Activated CD8-positive, alpha-beta memory T cell treated with anti-CD3 and anti-CD28 coated beads for 36 hours (primary cell): ENCODE results near the gene CHPF2. TPM values are rescaled to one million over a fixed set of nuclear protein-coding genes. Genes with fewer than 3 reads are reported as not detected.

ENCODE experiments used
- CTCF ChIA-PET: fragments of 350-600 bp; sonication (Branson Sonifier 250); formaldehyde crosslinking; loops from one replicate; lab custom pipeline; 2021; ENCODE audit warnings: antibody characterized with exemption; lab: Charles Lee
- POLR2A ChIA-PET: fragments of 350-600 bp; sonication (Branson Sonifier 250); formaldehyde crosslinking; loops from one replicate; lab custom pipeline; 2021; ENCODE audit warnings: antibody characterized with exemption; lab: Charles Lee
- total RNA-seq, 2 experiments: library from RNA; stranded (reverse); gene quantifications; one replicate each; pipeline ENCODE4 v1.2.3, GENCODE V29; 2021

Gene CHPF2
- total RNA-seq, 2 experiments from 2014 or later = 34.4 to 35.0 TPM

DNA sequence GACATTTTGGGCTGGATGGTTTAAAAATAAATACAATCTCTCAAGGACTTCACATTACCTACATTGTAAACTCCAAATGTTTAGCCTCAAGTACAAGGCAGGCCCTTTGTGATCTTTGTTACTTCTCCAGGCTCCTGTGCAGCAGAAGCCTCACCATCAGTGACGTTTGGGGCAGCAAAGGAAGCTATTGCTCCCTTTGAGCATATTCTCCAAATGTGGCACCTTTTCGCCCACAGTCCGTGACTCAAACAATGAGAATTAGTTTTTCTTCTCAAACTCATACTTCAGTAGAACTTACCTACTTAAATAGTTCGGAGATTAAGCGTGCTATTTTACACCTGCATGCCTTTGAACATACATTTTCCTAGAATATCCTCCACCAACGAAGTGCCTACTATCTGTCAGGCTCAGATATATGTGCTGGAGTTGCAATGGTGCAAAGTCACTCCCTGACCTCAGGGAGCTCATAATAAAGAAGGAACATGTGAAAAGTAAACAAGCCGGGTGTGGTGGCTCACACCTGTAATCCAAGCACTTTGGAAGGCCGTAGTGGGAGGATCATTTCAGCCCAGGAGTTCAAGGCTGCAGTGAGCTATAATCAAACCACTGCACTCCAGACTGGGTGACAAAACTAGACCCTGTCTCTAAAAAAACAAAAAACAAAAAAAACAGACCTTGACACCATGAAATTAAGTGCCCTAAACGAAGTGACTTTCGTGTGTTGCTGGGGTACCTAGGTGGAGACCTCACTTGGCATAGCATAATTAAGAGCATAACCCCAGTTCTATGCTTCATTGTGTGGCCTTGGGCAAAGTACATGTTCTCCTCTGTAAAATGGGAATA, 4.0 kb upstream of the CHPF2 start:
- ChIA-PET CTCF (interaction anchor here (0.9 to 5.1 kb wide), 4 partner anchors 15 to 210 kb away, joined by 3 to 30 read pairs (median 4); no protein-coding TSS in a partner anchor), POLR2A (interaction anchor here (0.6 to 1.6 kb wide), 2 partner anchors 15 to 220 kb away, joined by 3 to 7 read pairs; no protein-coding TSS in a partner anchor)

DNA sequence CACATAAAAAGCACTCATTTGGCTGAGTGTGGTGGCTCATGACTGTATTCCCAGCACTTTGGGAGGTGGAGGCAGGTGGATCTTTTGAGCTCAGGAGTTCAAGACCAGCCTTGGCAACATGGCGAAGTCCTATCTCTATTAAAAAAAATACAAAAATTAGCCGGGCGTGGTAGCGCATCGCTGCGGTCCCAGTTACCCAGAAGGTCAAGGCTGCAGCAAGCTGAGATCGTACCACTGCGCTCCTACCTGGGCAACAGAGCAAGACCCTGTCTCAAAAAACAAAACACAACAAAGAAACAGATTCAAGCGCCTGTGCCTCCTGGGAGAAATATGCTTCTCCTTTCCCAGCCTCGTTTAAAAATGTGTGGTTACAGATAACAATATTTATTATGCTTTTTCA, 3.0 kb upstream of the CHPF2 start:
- CTCF ChIA-PET = interaction anchor here (5.1 kb wide), 1 partner anchor 14 kb away, joined by 30 read pairs; no protein-coding TSS in a partner anchor
- POLR2A ChIA-PET = no interaction called here

DNA sequence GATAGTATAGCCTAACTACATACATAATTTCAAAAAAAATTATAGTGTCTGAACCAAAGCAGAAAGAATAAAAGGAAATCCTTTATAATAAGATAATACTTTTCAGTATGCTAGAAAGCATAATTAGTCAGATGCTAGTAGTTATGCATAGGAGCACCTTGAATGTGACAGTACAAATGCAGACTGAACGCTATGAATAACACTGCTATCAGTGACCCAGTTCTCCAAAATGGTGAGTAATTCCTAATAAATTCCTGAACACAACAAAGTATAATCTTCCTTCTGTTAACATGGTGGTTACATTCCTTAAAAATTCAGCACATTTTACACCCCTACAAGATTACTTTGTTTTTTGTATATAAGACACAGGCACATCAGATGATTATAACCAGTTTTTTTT, 1.2 kb upstream of the CHPF2 start:
- ChIA-PET CTCF (interaction anchor here (5.1 kb wide), 1 partner anchor 13 kb away, joined by 30 read pairs; no protein-coding TSS in a partner anchor), POLR2A (no interaction called here)

GRCh38 chr7:151232917-151233701, 826 bp downstream of the CHPF2 start:
- CTCF ChIA-PET = interaction anchor here (0.6 to 2.9 kb wide), 7 partner anchors 9 to 109 kb away, joined by 3 to 12 read pairs (median 3); no protein-coding TSS in a partner anchor
- POLR2A ChIA-PET = interaction anchor here (1.8 kb wide), 1 partner anchor 11 kb away, joined by 9 read pairs; no protein-coding TSS in a partner anchor

GRCh38 chr7:151233804-151234203, 1.5 kb downstream of the CHPF2 start:
- ChIA-PET POLR2A (interaction anchor here (1.8 kb wide), 1 partner anchor 10 kb away, joined by 9 read pairs; no protein-coding TSS in a partner anchor), CTCF (interaction anchor here (0.6 to 2.9 kb wide), 4 partner anchors 10 to 247 kb away, joined by 4 to 12 read pairs (median 10); no protein-coding TSS in a partner anchor)

GRCh38 chr7:151235091-151235787, 3.0 kb downstream of the CHPF2 start:
- POLR2A ChIA-PET = no interaction called here
- CTCF ChIA-PET = interaction anchor here (2.6 kb wide), 1 partner anchor 9 kb away, joined by 12 read pairs; no protein-coding TSS in a partner anchor

GRCh38 chr7:151236406-151236805, 4.1 kb downstream of the CHPF2 start:
- CTCF ChIA-PET = interaction anchor here (1.3 to 1.9 kb wide), 2 partner anchors 11 to 13 kb away, joined by 3 to 6 read pairs; no protein-coding TSS in a partner anchor
- POLR2A ChIA-PET = no interaction called here

GRCh38 chr7:151237244-151238189, 5.2 kb downstream of the CHPF2 start:
- ChIA-PET POLR2A (interaction anchor here (0.6 kb wide), 1 partner anchor 80 kb away, joined by 4 read pairs; no protein-coding TSS in a partner anchor), CTCF (interaction anchor here (1.3 to 1.9 kb wide), 2 partner anchors 12 to 14 kb away, joined by 3 to 6 read pairs; no protein-coding TSS in a partner anchor)

DNA sequence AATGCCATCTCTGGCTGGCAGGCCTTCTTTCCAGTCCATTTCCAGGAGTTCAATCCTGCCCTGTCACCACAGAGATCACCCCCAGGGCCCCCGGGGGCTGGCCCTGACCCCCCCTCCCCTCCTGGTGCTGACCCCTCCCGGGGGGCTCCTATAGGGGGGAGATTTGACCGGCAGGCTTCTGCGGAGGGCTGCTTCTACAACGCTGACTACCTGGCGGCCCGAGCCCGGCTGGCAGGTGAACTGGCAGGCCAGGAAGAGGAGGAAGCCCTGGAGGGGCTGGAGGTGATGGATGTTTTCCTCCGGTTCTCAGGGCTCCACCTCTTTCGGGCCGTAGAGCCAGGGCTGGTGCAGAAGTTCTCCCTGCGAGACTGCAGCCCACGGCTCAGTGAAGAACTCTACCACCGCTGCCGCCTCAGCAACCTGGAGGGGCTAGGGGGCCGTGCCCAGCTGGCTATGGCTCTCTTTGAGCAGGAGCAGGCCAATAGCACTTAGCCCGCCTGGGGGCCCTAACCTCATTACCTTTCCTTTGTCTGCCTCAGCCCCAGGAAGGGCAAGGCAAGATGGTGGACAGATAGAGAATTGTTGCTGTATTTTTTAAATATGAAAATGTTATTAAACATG, 6.0 kb downstream of the CHPF2 start:
- POLR2A ChIA-PET = no interaction called here
- CTCF ChIA-PET = interaction anchor here (1.3 kb wide), 1 partner anchor 19 kb away, joined by 5 read pairs; no protein-coding TSS in a partner anchor

- POLR2A ChIA-PET = interaction anchor here (1.5 kb wide), 1 partner anchor 12 kb away, joined by 3 read pairs; the partner anchor contains the start of gene ABCF2
- CTCF ChIA-PET = interaction anchor here (1.1 to 1.3 kb wide), 2 partner anchors 20 to 65 kb away, joined by 4 to 5 read pairs; no protein-coding TSS in a partner anchor
Measured at GRCh38 chr7:151238924-151239836, 6.9 kb downstream of the CHPF2 start.

DNA sequence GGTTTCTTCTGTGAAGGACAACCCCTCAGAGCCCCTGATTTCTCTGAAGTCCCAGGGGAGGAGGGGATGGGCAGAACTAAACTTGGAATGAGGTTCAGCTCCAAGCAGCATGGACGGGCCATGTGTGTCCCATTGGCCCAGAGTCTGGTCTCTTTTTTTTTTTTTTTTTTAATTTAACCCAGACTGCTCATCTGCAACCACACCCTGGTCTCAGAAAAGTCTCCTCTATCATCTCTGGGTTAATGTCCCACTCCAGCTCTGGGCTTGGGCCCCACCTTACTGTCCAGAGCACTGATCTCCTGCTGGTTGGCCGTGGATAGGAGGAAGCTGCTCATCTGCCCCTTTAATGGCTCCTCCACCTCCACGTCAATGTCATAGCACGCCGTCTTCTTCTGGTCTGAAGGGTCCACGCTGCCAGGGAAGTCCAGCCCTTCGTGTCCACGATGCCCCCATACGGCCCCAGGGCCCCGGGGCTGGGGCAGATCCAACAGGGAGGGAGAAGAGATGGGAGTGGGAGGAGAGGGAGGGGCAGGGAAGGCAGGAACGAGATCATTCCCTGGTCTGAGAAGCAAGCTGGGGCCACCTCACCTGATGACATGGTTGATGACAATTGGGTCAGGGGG, 7.7 kb downstream of the CHPF2 start:
- POLR2A ChIA-PET = interaction anchor here (1.5 kb wide), 1 partner anchor 13 kb away, joined by 3 read pairs; the partner anchor contains the start of gene ABCF2
- CTCF ChIA-PET = interaction anchor here (0.7 to 1.3 kb wide), 3 partner anchors 20 to 127 kb away, joined by 4 to 5 read pairs (median 4); no protein-coding TSS in a partner anchor

DNA sequence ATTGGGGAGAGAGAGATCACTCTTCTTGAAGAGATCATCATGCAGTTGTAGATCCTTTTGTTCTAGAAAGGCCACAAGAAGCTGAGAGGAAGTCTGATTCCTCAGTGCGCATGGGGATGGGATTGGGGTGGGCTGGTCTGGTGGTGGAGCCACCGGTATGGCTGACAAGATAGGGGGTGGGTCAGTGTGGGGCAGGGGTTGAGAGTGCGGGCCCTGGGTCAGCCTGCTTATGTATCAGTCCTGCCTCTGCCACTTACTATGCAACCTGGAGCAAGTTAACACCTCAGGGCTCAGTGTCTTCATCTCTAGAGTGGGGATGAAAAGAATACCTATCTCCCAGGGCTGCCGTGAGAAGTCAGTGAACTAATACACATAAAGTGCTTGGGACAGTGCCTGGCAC, 8.3 kb downstream of the CHPF2 start:
- ChIA-PET CTCF (interaction anchor here (0.7 kb wide), 1 partner anchor 127 kb away, joined by 4 read pairs; no protein-coding TSS in a partner anchor), POLR2A (interaction anchor here (1.5 kb wide), 1 partner anchor 13 kb away, joined by 3 read pairs; the partner anchor contains the start of gene ABCF2)

- ChIA-PET CTCF (interaction anchor here (1.3 to 2.0 kb wide), 2 partner anchors 8 to 74 kb away, joined by 3 to 6 read pairs; partner anchors contain the start of gene GBX1), POLR2A (no interaction called here)
Measured at GRCh38 chr7:151240942-151241754, 8.9 kb downstream of the CHPF2 start.

- CTCF ChIA-PET = interaction anchor here (1.3 to 3.4 kb wide), 3 partner anchors 9 to 74 kb away, joined by 3 to 30 read pairs (median 6); partner anchors contain the start of genes ABCF2 and GBX1
- POLR2A ChIA-PET = no interaction called here
Measured at GRCh38 chr7:151241755-151242096, 9.4 kb downstream of the CHPF2 start.
